ENCODE results near the gene AKAP5. TPM values are rescaled to one million over a fixed set of nuclear protein-coding genes. Genes with fewer than 3 reads are reported as not detected.

The AKAP5 gene
- total and polyA plus RNA-seq, 8 donors = 1.7 to 3.6 (median 2.8) TPM

DNA sequence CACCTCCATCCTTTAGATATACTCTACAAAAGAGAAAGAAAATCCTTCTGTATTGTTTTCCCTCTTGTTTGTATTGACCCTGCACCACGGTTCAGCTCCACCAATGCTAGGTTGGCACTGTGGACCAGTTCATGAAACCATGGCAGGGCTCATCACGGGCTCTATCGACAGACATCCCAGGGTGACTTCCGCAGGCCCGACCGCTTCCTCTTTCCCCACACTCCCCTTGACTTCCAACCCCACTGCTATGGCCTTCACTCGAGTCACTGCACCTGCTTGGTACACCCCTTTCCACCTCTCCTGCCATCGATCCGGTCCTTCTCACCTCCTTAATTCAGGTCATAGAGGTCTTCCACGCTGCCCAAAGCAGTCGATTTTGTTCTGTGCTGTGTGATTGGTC lies 21.2 kb upstream of the AKAP5 start:
- ATAC-seq = no peak
- Histone ChIP-seq H3K4me1 (no peaks in the 10 kb centered on the region), H3K36me3 (peaks cover 0 to 67% of the 10 kb centered on the region in 2 donors), H3K27me3 (no peaks in the 10 kb centered on the region), H3K9me3 (no peaks in the 10 kb centered on the region), H3K4me3 (no peak overlapping the region), H3K27ac (no peak overlapping the region)
- DNase-seq = no peak
- TF ChIP-seq, protein P1, sequence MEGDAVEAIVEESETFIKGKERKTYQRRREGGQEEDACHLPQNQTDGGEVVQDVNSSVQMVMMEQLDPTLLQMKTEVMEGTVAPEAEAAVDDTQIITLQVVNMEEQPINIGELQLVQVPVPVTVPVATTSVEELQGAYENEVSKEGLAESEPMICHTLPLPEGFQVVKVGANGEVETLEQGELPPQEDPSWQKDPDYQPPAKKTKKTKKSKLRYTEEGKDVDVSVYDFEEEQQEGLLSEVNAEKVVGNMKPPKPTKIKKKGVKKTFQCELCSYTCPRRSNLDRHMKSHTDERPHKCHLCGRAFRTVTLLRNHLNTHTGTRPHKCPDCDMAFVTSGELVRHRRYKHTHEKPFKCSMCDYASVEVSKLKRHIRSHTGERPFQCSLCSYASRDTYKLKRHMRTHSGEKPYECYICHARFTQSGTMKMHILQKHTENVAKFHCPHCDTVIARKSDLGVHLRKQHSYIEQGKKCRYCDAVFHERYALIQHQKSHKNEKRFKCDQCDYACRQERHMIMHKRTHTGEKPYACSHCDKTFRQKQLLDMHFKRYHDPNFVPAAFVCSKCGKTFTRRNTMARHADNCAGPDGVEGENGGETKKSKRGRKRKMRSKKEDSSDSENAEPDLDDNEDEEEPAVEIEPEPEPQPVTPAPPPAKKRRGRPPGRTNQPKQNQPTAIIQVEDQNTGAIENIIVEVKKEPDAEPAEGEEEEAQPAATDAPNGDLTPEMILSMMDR (IDR thresholded peaks at IDR 0.05) = no peak
- intact Hi-C loops (cut with DNase I) = no loop called here

DNA sequence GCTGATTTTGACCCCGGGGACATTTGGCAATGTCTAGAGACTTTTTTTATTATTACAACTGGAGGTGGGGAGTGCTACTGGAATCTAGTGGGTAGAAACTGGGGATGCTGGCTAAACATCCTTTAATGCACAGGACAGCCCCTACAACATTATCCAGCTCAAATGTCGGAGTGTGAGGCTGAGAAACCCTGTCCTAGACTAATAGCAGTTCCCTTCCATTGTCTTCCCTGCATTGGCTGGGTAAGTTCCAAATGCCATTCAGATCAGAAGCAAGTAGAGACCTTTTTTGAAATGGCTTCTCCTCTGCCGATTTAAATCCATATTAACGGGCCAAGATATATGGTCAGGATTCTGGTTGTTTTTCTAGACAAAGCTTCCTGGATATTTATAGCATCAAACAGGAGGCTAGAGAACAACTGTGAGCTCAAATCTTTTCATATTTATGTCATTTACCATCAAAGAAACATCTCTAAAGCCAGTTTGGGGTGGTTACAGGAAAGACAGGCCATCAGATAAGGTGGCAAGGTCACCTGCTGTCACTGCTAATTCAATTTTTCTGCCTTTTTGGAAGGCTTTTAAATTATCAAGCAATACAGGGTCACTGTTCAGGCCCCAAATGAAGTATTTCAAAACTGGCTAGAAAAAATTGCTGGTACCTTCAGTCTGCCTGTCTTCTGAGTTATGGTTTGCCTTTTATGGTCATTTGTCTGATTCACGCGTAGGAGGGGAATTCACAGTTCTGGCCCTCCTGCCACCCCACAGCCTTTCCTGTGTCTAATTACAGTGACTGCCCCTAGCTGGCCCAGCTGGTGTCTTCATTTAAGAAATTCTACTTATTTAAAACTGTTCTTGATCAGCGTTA lies 20.1 kb upstream of the AKAP5 start:
- intact Hi-C loops (cut with DNase I) = no loop called here
- Histone ChIP-seq H3K36me3 (peaks cover 0 to 71% of the 10 kb centered on the region in 2 donors), H3K27ac (no peak overlapping the region), H3K27me3 (no peaks in the 10 kb centered on the region), H3K4me3 (no peak overlapping the region), H3K4me1 (no peaks in the 10 kb centered on the region), H3K9me3 (no peaks in the 10 kb centered on the region)
- TF ChIP-seq, protein P1 (IDR thresholded peaks at IDR 0.05) = no peak
- ATAC-seq = peak; percentile 42
- no peak for DNase-seq

DNA sequence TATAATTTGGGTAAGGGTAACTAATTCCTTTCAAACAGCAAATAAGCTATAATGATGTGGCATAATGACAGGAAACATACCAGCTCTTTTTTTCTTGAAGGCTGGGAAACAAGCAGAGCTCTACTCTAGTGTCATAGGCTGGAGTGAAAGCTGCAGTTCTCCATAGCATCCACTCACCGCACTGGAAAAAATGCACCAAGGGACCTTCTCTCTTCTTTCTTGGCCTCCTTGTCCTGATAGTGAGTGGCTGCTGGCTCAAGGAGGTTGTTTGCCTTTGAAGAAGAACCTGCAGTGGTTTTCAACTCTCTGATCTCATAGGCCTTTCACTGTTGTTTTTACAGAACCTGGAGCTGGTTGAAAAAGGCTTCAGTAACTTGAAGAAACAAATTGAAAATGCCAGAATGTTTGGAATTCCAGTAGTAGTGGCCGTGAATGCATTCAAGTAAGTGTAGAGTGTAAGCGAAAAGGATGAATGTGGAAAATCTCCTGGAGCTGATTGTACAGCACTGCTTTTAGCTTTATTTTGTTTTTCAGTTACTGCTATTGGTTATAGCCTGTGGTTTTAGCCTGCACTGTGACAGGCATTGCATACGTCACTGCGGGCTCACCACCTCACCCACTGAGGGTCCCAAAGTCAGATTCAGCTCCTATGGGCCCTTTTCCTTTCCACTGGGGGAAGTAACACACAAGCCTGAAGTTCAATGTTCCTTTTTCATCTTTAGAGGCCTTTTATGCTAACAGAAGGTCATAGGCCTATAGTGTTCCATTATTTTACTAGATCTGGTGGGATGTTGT lies 17.2 kb upstream of the AKAP5 start:
- Histone ChIP-seq H3K27ac (no peak overlapping the region), H3K36me3 (peaks cover 0 to 73% of the 10 kb centered on the region in 2 donors), H3K4me3 (no peak overlapping the region), H3K9me3 (no peaks in the 10 kb centered on the region), H3K27me3 (no peaks in the 10 kb centered on the region), H3K4me1 (no peaks in the 10 kb centered on the region)
- TF ChIP-seq, protein P1 (IDR thresholded peaks at IDR 0.05) = no peak
- DNase-seq (peak in 1 of 4 donors; percentile 29), ATAC-seq (no peak)
- intact Hi-C loops (cut with DNase I) = no loop called here

DNA sequence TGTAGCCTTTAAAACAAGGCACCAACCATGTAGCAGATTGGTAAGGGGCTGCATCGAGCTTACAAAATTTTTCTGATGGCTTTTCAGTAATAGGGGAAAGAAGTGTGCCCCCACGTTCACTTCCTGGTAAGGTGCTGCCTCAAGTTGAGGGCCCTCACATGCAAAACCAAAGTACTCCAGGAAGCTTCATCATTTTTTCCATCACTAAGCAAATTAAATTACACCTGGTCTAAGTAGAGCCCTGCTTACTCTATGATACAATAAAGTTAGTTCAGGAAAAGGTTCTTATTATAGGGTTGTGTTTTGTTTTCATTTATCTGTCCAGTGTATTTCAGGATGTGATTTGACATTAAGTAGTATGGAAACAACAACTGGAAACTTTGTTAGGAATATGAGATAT lies 15.0 kb upstream of the AKAP5 start:
- intact Hi-C loops (cut with DNase I) = no loop called here
- TF ChIP-seq, protein P1 (IDR thresholded peaks at IDR 0.05) = no peak
- no peak overlapping the region for H3K4me3 ChIP-seq
- H3K27ac ChIP-seq = no peak overlapping the region
- no peak for DNase-seq
- peaks cover 0 to 74% of the 10 kb centered on the region in 2 donors for H3K36me3 ChIP-seq
- no peaks in the 10 kb centered on the region for H3K27me3 ChIP-seq
- ATAC-seq = no peak
- no peaks in the 10 kb centered on the region for H3K9me3 ChIP-seq
- no peaks in the 10 kb centered on the region for H3K4me1 ChIP-seq

DNA sequence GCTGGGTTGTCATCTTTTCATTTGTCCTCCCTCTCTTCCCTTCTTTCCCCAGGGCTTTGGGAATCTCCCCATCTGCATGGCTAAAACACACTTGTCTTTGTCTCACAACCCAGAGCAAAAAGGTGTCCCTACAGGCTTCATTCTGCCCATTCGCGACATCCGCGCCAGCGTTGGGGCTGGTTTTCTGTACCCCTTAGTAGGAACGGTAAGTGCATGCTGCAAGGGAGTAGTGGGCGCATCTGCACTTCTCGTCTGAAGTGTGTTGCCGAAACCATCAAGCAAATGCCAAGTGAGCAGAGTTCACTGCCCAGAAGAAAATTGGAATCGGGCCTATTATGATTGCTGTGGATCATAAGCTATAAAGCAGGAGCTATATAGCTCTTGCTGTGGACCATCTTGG lies 10.6 kb upstream of the AKAP5 start:
- no peak overlapping the region for H3K27ac ChIP-seq
- no peaks in the 10 kb centered on the region for H3K27me3 ChIP-seq
- no peak for DNase-seq
- intact Hi-C loops (cut with DNase I) = no loop called here
- H3K9me3 ChIP-seq = no peaks in the 10 kb centered on the region
- H3K4me3 ChIP-seq = no peak overlapping the region
- TF ChIP-seq, protein P1 (IDR thresholded peaks at IDR 0.05) = no peak
- H3K4me1 ChIP-seq = peaks cover 0 to 9% of the 10 kb centered on the region in 2 donors
- peaks cover 0 to 67% of the 10 kb centered on the region in 2 donors for H3K36me3 ChIP-seq
- no peak for ATAC-seq
